Esophagus muscularis mucosa (tissue), 4 donors: ENCODE measurements around the gene DAPK1.

Source experiments
- EP300 ChIP-seq: sonication (generic); formaldehyde crosslinking; IDR thresholded peaks from one replicate; pipeline ENCODE4 v1.6.1; 2017; ENCODE audit warnings: antibody characterized with exemption
- POLR2A ChIP-seq: fragments of 450-650 bp; IDR thresholded peaks from one replicate; pipeline ENCODE4 v1.6.1; 2017; ENCODE audit warnings: antibody characterized with exemption, moderate library complexity, mild to moderate bottlenecking, low read depth
- POLR2AphosphoS5 ChIP-seq, 2 donors: sonication (generic); formaldehyde crosslinking; IDR thresholded peaks; one replicate each; pipeline ENCODE4 v1.6.1; 2017; ENCODE audit warnings: antibody characterized with exemption in 2 of 2
- TF ChIP-seq, protein P1 (sequence below), 3 experiments: fragments of 200-600 bp in 2 of 3; fragments of 450-650 bp in 1 of 3; sonication (generic) in 2 of 3; IDR thresholded peaks; one replicate each; pipeline ENCODE4 v1.5.1; 2017 to 2019; ENCODE audit warnings: antibody characterized with exemption in 3 of 3, mild to moderate bottlenecking in 2 of 3, moderate library complexity in 1 of 3

DNA sequence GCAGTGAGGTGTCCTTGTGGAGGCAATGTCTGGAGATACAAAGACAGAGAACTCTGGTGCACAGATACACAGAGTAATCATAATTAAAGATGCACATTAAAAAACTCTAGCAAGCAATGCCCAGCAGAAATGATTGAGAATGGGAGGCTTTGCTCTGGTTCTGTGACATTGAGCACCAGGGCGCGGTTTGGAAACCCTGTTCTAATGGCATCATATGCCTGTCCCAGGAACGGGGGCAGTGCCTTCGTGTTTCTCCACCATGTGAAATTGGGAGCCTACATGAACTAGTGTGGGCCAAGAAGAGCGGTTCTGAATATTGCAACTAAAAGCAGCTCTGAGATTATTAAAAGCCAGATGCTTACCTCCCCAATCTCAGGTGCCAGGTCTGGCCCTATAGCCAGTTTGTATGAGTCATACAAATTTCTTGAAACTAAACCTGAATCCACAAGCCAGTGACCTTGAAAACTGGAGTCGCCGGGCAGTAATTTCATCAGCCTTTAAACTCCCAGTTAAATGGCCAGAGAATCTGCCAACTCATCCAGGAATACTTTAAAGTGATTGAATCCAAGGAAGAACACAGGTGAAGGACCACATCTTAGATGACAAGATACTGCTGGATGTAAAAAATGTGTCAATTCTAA is 206.1 kb downstream of the DAPK1 start:
- TF ChIP-seq POLR2AphosphoS5 (IDR thresholded peaks at IDR 0.05) (no peak), POLR2A (no peak), EP300 (no peak)
- TF ChIP-seq, protein P1, sequence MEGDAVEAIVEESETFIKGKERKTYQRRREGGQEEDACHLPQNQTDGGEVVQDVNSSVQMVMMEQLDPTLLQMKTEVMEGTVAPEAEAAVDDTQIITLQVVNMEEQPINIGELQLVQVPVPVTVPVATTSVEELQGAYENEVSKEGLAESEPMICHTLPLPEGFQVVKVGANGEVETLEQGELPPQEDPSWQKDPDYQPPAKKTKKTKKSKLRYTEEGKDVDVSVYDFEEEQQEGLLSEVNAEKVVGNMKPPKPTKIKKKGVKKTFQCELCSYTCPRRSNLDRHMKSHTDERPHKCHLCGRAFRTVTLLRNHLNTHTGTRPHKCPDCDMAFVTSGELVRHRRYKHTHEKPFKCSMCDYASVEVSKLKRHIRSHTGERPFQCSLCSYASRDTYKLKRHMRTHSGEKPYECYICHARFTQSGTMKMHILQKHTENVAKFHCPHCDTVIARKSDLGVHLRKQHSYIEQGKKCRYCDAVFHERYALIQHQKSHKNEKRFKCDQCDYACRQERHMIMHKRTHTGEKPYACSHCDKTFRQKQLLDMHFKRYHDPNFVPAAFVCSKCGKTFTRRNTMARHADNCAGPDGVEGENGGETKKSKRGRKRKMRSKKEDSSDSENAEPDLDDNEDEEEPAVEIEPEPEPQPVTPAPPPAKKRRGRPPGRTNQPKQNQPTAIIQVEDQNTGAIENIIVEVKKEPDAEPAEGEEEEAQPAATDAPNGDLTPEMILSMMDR (IDR thresholded peaks at IDR 0.05), result no peak
